HepG2 (cell line): Measurements from ENCODE around the gene LENG1. TPM values are rescaled to one million over a fixed set of nuclear protein-coding genes. Genes with fewer than 3 reads are reported as not detected.

Experiments used
- CAMTA2 ChIP-seq: sonication (generic); formaldehyde crosslinking; IDR thresholded peaks from 2 replicates; pipeline ENCODE4 v1.4.0; 2020; ENCODE audit warnings: mild to moderate bottlenecking, missing genetic modification reagents, borderline replicate concordance
- CTCF ChIP-seq: sonication (generic); formaldehyde crosslinking; IDR thresholded peaks from 2 replicates; pipeline ENCODE4 v1.5.0; 2020; ENCODE audit warnings: mild to moderate bottlenecking, missing genetic modification reagents, moderate library complexity
- E2F1 ChIP-seq: sonication (generic); formaldehyde crosslinking; IDR thresholded peaks from 2 replicates; pipeline ENCODE4 v1.5.0; 2020; ENCODE audit warnings: missing genetic modification reagents
- HMGXB4 ChIP-seq, 2 experiments: sonication (generic) in 1 of 2; formaldehyde crosslinking in 1 of 2; IDR thresholded peaks; 2 replicates each; pipeline versions ENCODE4 v1.4.0 to v1.6.1; 2018 to 2020; ENCODE audit warnings: missing genetic modification reagents in 2 of 2, borderline replicate concordance in 1 of 2, low read depth in 1 of 2, mild to moderate bottlenecking in 1 of 2, missing biosample characterization in 1 of 2
- MAF1 ChIP-seq: sonication (generic); formaldehyde crosslinking; IDR thresholded peaks from 2 replicates; pipeline ENCODE4 v1.5.0; 2020; ENCODE audit warnings: missing genetic modification reagents, borderline replicate concordance
- MXD4 ChIP-seq: IDR thresholded peaks from 2 replicates; pipeline ENCODE4 v1.6.1; 2016; ENCODE audit warnings: mild to moderate bottlenecking, missing biosample characterization, missing genetic modification reagents
- NCOR1 ChIP-seq: fragments of 200-600 bp; sonication (generic); IDR thresholded peaks from 2 replicates; pipeline ENCODE4 v1.7.0; 2017; ENCODE audit warnings: antibody characterized with exemption, low read length, borderline replicate concordance
- PATZ1 ChIP-seq: sonication (generic); formaldehyde crosslinking; IDR thresholded peaks from 2 replicates; pipeline ENCODE4 v1.4.0; 2020; ENCODE audit warnings: missing genetic modification reagents
- SP4 ChIP-seq: sonication (generic); formaldehyde crosslinking; IDR thresholded peaks from 2 replicates; pipeline ENCODE4 v1.8.1; 2023; ENCODE audit warnings: mild to moderate bottlenecking, missing genetic modification reagents
- SUZ12 ChIP-seq: fragments of 150-350 bp; IDR thresholded peaks from 2 replicates; pipeline ENCODE4 v1.6.1; 2014; ENCODE audit warnings: low read depth, low read length
- TARDBP ChIP-seq: sonication (generic); formaldehyde crosslinking; IDR thresholded peaks from 2 replicates; pipeline ENCODE4 v1.8.0; 2022; ENCODE audit warnings: mild to moderate bottlenecking, missing genetic modification reagents
- ZBTB43 ChIP-seq: sonication (generic); formaldehyde crosslinking; conservative IDR thresholded peaks from 2 replicates; pipeline ENCODE4 v1.4.0; 2020; ENCODE audit warnings: missing genetic modification reagents
- ZC3H13 ChIP-seq: sonication (generic); formaldehyde crosslinking; IDR thresholded peaks from 2 replicates; pipeline ENCODE4 v1.8.1; 2023; ENCODE audit warnings: mild to moderate bottlenecking, missing genetic modification reagents, moderate library complexity
- ZNF644 ChIP-seq: IDR thresholded peaks from 2 replicates; pipeline ENCODE4 v1.6.1; 2016; ENCODE audit warnings: low read depth
- ZNF800 ChIP-seq: sonication (generic); formaldehyde crosslinking; IDR thresholded peaks from 2 replicates; pipeline ENCODE4 v1.4.0; 2020; ENCODE audit warnings: missing genetic modification reagents
- ZZZ3 ChIP-seq: sonication (generic); formaldehyde crosslinking; IDR thresholded peaks from 2 replicates; pipeline ENCODE4 v1.4.0; 2020; ENCODE audit warnings: missing genetic modification reagents, mild to moderate bottlenecking, borderline replicate concordance
- polyA plus RNA-seq, 8 experiments: library from polyadenylated mRNA; depleted of rRNA in 3 of 8; stranded (reverse) in 7 of 8; unstranded in 1 of 8; fragments of >200 nt; fragmentation: Illumina TruSeq in 4 of 8; extraction: Trizol in 4 of 8; gene quantifications; 2 replicates each; pipeline versions ENCODE4 v1.2.1 to v1.2.3, GENCODE V29; 2011 to 2016; ENCODE audit warnings: low read depth in 4 of 8, missing spikeins in 1 of 8, mixed read lengths in 1 of 8; ENCODE audit not compliant: insufficient read depth in 1 of 8
- total RNA-seq, 5 experiments: library from RNA; depleted of rRNA; stranded (reverse); fragments of >200 nt; fragmentation: Illumina TruSeq; extraction: Trizol; gene quantifications; 2 replicates each; pipeline ENCODE4 v1.2.3, GENCODE V29; 2016; ENCODE audit warnings: low read depth in 1 of 5

The LENG1 gene
- total and polyA plus RNA-seq, 2 of the 13 experiments (the other 11 are each of a cell fraction or from before 2014, with no cell fraction given) = 1.8 to 3.8 TPM

GRCh38 chr19:54189145-54189734 is 29.7 kb upstream of the LENG1 start, which contains the start of gene MBOAT7 (continued):
- TF ChIP-seq TARDBP (CRISPR knock-in tag) (0 out of 2 replicates have a peak, but pooled peaks have one; percentile 44), ZNF800 (CRISPR knock-in tag) (0 out of 2 replicates have a peak, but pooled peaks have one; percentile 20), SUZ12 (no peak), HMGXB4 (CRISPR knock-in tag; IDR thresholded peaks at IDR 0.05; ENCODE audit: borderline replicate concordance in 1 of 2, low read depth in 1 of 2) (peak; percentile 82 to 89; a peak in 3 of 4 replicates), ZBTB43 (CRISPR knock-in tag) (no peak; the same call in none of the 2 replicates), ZZZ3 (CRISPR knock-in tag) (0 out of 2 replicates have a peak, but pooled peaks have one; percentile 30), PATZ1 (CRISPR knock-in tag) (peak; percentile 52), CAMTA2 (CRISPR knock-in tag) (no peak), ZC3H13 (CRISPR knock-in tag) (no peak), ZNF644 (CRISPR knock-in tag) (no peak), SP4 (peak; percentile 46), E2F1 (CRISPR knock-in tag) (no peak), CTCF (CRISPR knock-in tag) (peak; percentile 68), MAF1 (0 out of 2 replicates have a peak, but pooled peaks have one; percentile 36), NCOR1 (no peak), MXD4 (CRISPR knock-in tag) (no peak; the same call in 1 of the 2 replicates)
